HG03432 (cell line): Measurements from ENCODE around the gene RHOF.
A peak's percentile ranks its signal among the peaks of the same experiment; 100 is the strongest.
"Not testable (repeated sequence)": the region's sequence is repeated elsewhere in the genome, so short reads cannot be mapped to it uniquely, and the experiment has no call there.

ENCODE experiments used
- ATAC-seq: cut with Tn5 transposase; IDR thresholded peaks from one replicate; pipeline ENCODE4 v1.9.1; 2021; ENCODE audit warnings: mild to moderate bottlenecking, moderate library complexity; ENCODE audit not compliant: unreplicated experiment

Gene RHOF

GRCh38 chr12:121793838-121794533 lies 498 bp upstream of the RHOF start:
- peak; percentile 52 for ATAC-seq

GRCh38 chr12:121792607-121793439 lies 665 bp downstream of the RHOF start:
- no peak for ATAC-seq

GRCh38 chr12:121791671-121792551 lies 1.6 kb downstream of the RHOF start:
- ATAC-seq: no peak

- ATAC-seq: not testable (repeated sequence)
Observed at GRCh38 chr12:121790785-121791184, 2.7 kb downstream of the RHOF start.

- ATAC-seq: peak; percentile 50
Observed at GRCh38 chr12:121789800-121790728, 3.4 kb downstream of the RHOF start.

GRCh38 chr12:121789233-121789781 lies 4.2 kb downstream of the RHOF start:
- peak; percentile 13 for ATAC-seq

- no peak for ATAC-seq
Observed at GRCh38 chr12:121788176-121788818, 5.2 kb downstream of the RHOF start.

GRCh38 chr12:121787063-121788025 lies 6.1 kb downstream of the RHOF start:
- ATAC-seq: no peak

GRCh38 chr12:121786440-121786825 lies 7.1 kb downstream of the RHOF start:
- ATAC-seq: no peak

- no peak for ATAC-seq
Observed at GRCh38 chr12:121784460-121784859, 9.0 kb downstream of the RHOF start.

GRCh38 chr12:121783766-121784165 lies 9.7 kb downstream of the RHOF start:
- no peak for ATAC-seq

GRCh38 chr12:121781998-121782979 lies 11.2 kb downstream of the RHOF start:
- ATAC-seq: peak; percentile 56

GRCh38 chr12:121781484-121781997 lies 11.9 kb downstream of the RHOF start:
- ATAC-seq: peak; percentile 26

- ATAC-seq: no peak
Observed at GRCh38 chr12:121780429-121780828, 13.1 kb downstream of the RHOF start.

GRCh38 chr12:121779422-121779895 lies 14.0 kb downstream of the RHOF start:
- no peak for ATAC-seq

- no peak for ATAC-seq
Observed at GRCh38 chr12:121778567-121779421, 14.7 kb downstream of the RHOF start.
